GM21360 (cell line): ENCODE measurements around the gene ARVCF.
"Not testable (repeated sequence)": the region's sequence is repeated elsewhere in the genome, so short reads cannot be mapped to it uniquely, and the experiment has no call there.

Source experiments
- ATAC-seq: cut with Tn5 transposase; IDR thresholded peaks from one replicate; pipeline ENCODE4 v1.9.1; 2021; ENCODE audit warnings: mild to moderate bottlenecking, moderate library complexity; ENCODE audit not compliant: unreplicated experiment

ARVCF gene

GRCh38 chr22:19940536-19941364 lies 75.9 kb downstream of the ARVCF start:
- no peak for ATAC-seq

- no peak for ATAC-seq
Observed at GRCh38 chr22:19937616-19938473, 78.8 kb downstream of the ARVCF start.

DNA sequence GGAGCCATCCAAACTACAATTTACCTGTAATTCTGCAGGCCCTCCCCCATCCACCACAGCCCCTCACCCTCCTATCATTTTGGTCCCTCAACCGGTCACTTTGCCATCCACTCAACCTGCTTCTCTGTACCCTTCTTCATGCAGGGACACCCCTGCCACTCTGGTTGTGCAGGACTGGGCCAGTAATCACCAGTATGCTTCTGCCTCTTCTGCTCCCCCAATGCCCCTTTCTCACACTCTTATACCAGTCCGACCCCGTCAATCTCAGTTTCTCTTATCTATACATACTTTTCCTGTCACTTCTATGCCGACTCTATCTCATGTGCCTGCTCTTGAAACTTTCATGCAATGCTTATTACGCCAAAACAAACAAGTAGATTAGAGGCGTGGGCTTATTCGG lies 80.1 kb downstream of the ARVCF start:
- ATAC-seq: no peak

DNA sequence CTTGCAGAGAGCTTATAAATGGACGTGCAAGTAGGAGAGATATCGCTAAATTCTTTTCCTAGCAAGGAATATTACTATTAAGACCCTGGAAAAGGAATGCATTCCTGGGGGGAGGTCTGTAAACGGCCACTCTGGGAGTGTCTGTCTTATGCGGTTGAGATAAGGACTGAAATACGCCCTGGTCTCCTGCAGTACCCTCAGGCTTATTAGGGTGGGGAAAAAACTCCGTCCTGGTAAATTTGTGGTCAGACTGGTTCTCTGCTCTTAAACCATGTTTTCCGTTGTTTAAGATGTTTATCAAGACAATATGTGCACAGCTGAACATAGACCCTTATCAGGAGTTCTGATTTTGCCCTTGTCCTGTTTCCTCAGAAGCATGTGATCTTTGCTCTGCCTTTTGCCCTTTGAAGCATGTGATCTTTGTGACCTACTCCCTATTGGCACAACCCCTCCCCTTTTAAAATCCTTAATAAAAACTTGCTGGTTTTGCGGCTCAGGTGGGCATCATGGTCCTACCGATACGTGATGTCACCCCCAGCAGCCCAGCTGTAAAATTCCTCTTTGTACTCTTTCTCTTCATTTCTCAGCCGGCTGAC lies 81.4 kb downstream of the ARVCF start:
- ATAC-seq: not testable (repeated sequence)

- ATAC-seq: no peak
Observed at GRCh38 chr22:19933341-19934241, 83.0 kb downstream of the ARVCF start.

- ATAC-seq: no peak
Observed at GRCh38 chr22:19932367-19933206, 84.0 kb downstream of the ARVCF start.

DNA sequence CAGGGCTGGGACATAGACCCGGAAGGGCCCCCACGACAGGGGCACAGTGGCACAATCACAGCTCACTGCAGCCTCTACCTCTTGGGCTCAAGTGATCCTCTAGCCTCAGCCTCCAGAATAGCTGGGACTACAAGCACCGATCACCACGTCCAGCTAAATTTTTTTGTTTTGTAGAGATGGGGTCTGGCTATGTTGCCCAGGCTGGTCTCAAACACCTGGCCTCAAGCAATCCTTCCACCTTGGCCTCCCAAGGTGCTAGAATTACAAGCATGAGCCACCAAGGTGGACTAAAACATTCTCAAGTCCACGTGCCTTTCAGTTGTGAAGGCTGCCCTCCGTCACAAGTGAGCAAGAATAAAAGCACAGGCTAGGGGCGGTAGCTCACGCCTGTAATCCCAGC lies 85.1 kb downstream of the ARVCF start:
- no peak for ATAC-seq

- no peak for ATAC-seq
Observed at GRCh38 chr22:19930551-19931486, 85.8 kb downstream of the ARVCF start.

DNA sequence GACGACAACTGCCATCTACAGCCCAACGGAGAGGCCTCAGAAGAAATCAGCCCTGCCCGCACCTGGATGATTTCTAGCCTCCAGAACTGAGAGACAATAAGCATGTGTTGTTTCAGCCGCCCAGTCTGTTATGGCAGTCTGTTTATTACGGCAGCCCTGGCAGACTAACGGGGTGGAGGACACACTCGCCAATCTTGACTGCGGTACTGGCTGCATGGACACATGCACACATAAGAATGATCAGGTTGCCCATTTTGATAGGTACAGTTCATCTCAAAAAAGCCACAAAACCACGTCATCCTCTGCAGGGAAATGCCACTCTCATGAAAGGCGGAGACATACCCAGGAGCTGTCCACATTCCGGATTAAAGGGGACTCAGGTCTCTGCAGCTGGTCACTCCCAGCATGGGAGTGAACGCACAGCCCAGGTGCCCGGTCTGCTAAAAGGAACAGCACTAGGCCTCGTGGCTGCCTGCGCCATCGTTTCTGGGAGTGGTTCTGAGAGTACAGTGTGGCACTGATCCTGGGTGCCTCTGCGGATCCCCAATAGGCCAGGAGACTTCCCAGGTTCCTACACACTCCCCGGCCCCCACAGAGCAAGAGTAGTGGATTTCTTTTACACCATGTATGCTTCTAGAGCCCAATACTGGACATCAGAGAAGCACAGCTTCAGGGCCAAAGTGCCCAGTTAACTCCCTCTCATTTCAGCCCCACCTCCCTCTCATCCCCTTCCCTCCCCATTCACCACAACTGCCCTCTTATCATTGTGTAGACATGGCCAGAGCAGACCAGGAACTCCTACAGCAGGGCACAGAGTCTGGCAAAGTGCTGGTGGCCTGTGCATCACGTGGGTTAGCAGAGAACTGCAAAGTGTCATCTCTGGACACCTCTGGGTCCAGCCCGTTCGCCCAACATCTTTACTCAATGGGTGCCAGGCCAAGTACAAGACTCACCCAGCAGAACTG lies 86.8 kb downstream of the ARVCF start:
- no peak for ATAC-seq

DNA sequence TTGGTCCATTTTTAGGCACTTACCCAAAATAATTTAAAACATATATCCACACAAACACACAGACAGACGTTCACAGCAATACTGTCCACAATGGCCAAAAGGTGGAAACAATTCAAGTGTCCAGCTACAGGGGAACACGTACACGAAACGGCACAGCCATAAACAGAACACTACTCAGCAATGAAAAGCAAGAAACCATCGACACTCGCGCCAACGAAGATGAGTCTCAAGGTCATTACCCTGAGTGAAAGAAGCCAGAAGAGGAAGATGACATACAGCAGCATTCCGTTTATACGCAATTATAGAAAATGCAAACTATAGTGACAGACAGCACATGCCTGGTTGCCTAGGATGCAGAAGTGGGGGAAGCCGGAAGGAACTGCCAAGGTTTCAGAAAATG lies 88.4 kb downstream of the ARVCF start:
- ATAC-seq: no peak

- no peak for ATAC-seq
Observed at GRCh38 chr22:19927696-19928095, 88.9 kb downstream of the ARVCF start.

DNA sequence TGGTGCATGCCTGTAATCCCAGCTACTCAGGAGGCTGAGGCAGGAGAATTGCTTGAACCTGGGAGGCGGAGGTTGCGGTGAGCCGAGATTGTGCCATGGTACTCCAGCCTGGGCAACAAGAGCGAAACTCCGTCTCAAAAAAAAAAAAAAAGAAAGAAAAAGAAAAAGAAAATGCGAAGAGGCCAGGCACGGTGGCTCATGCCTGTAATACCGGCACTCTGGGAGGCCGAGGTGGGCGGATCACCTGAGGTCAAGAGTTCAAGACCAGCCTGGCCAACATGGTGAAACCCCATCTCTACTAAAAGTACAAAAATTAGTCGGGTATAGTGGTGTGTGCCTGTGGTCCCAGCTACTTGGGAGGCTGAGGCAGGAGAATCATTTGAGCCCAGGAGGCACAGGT lies 90.6 kb downstream of the ARVCF start:
- not testable (repeated sequence) for ATAC-seq

DNA sequence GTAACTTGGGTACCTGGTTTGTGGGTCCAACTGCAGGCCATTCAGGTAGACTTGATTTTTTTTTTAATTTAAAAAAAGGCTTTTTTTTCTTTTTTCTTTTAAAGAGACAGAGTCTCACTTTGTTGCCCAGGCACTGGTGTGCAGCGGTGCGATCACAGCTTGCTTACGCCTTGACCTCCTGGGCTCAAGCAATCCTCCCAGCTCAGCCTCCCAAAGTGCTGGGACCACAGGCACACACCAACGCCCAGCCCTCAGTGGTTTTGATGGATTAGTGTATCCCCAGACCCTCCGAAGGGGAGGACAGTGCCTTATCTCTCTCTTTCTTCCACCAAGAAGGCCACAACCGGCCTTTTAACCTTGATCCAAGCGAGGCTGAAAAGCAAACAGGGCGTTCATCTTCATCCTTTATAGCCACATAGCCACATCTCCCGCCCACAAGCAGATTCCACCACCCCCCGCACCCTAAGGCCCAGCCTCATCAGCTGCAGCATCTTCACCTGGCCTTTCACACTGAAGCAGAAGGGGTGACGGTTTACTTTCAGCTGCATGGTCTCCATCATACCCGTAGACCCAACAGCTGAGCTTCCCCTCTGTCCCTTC lies 92.6 kb downstream of the ARVCF start:
- ATAC-seq: no peak

DNA sequence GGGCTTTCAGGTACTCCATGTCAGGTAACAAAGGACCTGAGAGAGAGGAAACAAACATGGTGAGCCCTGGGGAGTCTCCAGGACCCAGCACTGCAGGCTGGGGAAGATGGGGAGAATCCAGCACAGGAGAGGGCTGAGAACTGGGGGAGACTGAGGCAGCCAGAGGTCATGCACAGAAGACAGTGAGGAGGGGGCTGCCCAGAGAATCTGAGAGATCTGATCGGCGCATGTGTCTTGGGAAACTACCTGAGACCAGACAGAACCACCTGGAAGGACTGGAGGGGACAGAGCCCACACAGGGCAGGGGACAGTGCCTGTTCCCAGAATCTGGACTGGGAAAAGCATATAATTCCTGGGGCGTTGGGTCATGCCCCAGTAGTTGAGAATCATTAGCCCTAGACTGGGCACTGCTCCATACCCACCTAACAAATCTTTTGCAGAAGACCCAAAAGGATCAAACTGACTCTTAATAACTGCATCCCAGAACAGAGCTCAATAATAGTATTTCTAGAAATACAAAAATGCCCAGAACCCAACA lies 95.0 kb downstream of the ARVCF start:
- ATAC-seq: no peak
